ENCODE measurements around the gene ST6GAL1.
"Not testable (repeated sequence)": the region's sequence is repeated elsewhere in the genome, so short reads cannot be mapped to it uniquely, and the experiment has no call there.

ST6GAL1 gene

DNA sequence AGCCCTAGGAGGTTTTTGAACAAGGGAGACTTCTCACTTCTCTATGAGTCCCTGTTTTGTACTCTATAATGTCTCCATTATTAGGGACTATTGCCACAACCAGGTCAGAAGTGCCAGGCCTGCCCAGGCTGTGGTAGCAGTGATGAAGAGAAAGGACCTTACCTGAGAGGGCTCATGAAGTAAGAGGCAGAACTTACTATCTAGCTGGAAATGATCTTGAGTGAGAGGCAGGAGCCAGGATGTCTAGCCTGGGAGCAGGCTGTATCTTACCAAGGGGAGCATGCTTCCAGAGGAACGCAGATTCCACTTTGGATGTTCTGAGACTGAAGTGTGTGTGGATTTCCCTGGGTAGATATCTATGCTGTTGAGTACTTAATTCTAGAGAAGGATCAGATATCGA lies 115.7 kb downstream of the ST6GAL1 start:
- DNase-seq (ENCODE audit: low read depth): no peak

DNA sequence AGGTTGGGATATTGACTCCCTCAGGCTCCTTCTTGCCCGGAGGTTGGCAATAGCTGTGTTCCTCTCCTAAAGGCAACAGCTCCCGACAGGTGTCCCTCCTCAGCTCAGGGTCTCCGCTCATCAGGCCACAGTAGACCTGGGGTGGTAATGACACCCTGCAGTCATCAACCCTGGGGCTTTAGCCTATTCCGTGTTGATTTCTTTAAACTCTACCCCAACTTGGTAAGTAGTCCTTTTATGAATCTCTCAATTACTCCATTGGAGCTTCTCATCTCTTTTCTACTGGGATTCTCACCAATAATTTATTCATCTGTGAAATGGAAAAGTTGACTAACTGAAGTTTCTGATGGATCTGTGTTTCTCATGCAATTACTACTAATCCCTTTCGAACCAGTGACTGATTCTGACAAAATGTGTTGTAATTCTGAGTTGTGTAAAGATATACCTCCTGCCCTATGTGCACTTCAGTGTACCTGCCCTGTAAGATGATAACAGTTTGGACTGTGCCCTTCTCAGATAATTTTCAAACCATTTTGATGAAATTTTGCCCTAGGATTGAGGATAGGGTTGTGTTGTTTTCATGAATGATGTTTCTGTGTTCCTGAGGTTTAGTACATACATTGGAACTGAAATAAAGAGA lies 119.3 kb downstream of the ST6GAL1 start:
- DNase-seq (ENCODE audit: low read depth): no peak

GRCh38 chr3:187051066-187051465 lies 120.7 kb downstream of the ST6GAL1 start:
- DNase-seq (ENCODE audit: low read depth): no peak

DNA sequence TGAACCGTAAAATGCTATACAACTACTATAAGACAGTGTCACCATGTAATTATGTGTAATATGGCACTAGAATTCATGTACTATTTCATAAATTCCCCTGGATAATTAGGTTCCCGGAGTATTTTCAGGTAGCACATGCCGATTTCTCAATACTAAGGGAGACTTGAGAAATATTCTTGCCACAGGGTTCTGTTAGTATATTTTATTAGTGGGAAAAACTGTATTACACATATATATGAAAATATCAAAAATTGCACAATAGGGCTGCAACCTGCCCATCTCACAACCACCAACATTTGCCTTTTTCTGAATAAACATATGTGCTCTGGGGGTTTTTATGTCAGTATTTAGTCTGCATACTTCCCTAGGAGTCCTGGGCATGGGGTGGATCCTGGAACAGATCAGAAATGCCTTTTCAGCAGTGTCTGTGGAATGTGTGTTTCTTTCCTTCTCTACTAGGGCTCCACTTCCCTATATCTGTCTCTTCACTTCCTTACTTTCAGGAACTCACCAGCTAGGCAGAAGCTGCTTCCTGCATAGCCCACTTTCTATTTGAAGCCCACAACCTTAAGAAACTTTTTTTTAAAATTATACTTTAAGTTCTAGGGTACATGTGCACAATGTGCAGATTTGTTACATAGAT lies 121.5 kb downstream of the ST6GAL1 start:
- DNase-seq (ENCODE audit: low read depth): no peak

DNA sequence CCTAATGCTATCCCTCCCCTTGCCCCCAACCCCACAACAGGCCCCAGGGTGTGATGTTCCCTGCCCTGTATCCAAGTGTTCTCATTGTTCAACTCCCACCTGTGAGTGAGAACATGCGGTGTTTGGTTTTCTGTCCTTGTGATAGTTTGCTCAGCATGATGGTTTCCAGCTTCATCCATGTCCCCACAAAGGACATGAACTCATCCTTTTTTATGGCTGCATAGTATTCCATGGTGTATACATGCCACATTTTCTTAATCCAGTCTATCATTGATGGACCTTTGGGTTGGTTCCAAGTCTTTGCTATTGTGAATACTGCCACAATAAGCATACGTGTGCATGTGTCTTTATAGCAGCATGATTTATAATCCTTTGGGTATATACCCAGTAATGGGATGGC lies 122.1 kb downstream of the ST6GAL1 start:
- DNase-seq (ENCODE audit: low read depth): not testable (repeated sequence)

GRCh38 chr3:187054433-187054832 lies 124.1 kb downstream of the ST6GAL1 start:
- DNase-seq (ENCODE audit: low read depth): not testable (repeated sequence)

DNA sequence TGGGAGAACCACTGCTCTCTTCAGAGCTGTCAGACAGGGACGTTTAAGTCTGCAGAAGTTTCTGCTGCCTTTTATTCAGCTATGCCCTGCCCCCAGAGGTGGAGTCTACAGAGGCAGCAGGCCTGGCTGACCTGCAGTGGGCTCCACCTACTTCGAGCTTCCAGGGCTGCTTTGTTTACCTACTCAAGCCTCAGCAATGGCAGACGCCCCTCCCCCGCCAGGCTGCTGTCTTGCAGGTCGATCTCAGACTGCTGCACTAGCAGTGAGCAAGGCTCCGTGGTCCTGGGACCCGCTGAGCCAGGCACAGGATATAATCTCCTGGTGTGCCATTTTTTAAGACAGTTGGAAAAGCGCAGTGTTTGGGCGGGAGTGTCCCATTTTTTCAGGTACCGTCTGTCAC lies 127.5 kb downstream of the ST6GAL1 start:
- not testable (repeated sequence) for DNase-seq (ENCODE audit: low read depth)

GRCh38 chr3:187061748-187062147 lies 131.4 kb downstream of the ST6GAL1 start:
- DNase-seq (ENCODE audit: low read depth): no peak

DNA sequence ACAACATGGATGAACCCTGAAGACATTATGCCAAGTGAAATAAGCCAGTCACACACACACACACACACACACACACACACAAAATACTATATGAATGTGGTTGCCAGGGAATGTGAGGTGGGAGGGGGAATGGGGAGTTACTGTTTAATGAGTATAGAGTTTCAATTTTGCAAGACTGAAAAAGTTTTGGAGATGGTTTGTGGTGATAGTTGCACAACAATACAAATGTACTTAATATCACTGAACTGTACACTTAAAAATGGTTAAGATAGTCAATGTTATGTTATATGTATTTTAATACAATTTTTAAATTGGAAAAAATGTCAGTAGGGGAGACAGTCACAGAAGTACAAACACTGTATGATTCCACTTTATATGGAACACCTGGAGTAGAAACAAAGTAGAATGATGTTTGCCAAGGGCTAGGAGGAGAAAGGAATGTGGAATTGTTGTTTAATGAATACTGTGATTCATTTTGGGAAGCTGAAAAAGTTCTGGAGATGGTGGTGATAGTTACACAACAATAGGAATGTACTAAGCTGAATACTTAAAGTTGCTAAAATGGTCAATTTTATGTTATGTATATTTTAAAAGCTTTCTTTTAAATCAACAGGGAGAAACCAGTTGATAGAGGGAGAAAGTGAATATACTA lies 132.3 kb downstream of the ST6GAL1 start:
- no peak for DNase-seq (ENCODE audit: low read depth)

- DNase-seq (ENCODE audit: low read depth): no peak
These were observed 133.2 kb downstream of the ST6GAL1 start for GRCh38 chr3:187063286-187064121.

DNA sequence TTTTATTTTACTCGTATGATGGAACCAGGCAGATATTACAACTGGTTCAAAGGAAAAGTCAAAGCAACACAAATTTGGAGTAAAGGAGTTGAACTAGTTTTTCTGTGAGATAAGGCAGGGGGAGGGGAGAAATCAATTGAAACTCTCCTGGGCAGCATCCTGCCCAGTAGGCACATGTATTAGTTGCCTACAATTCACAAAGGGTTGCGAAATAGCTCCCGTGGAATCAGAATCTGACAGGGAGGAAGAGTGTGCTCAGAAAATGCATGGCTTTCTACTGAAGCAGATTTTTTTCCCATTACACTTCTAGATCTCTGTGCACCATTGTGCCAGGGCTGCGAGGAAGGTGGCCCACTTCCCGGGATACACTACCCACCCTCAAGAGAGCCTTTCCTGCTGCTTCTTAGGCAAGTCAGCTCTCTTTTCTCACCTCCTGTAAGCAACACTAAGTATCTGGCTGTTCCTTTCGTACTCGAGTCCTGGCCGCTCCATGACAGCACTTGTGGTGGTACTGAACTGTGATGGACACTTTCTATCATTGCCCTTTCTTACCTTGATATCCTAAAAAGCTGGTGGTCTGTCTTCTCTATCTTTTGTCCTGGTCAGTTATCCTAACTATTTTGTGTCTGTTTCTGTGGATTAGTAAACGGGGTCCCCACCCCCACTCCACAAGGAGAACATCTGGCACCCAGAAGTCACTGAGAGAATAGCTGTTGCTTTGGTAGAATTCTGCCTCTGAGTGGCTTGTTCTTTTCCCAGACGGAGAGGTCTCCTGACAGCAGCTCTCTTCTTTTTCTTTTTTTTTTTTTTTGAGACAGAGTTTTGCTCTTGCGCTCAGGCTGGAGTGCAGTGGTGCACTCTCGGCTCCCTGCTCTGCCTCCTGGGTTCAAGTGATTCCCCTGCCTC lies 134.1 kb downstream of the ST6GAL1 start:
- no peak for DNase-seq (ENCODE audit: low read depth)

GRCh38 chr3:187066228-187066995 lies 136.1 kb downstream of the ST6GAL1 start:
- DNase-seq (ENCODE audit: low read depth): no peak

- no peak for DNase-seq (ENCODE audit: low read depth)
These were observed 138.5 kb downstream of the ST6GAL1 start for GRCh38 chr3:187068787-187069186.

DNA sequence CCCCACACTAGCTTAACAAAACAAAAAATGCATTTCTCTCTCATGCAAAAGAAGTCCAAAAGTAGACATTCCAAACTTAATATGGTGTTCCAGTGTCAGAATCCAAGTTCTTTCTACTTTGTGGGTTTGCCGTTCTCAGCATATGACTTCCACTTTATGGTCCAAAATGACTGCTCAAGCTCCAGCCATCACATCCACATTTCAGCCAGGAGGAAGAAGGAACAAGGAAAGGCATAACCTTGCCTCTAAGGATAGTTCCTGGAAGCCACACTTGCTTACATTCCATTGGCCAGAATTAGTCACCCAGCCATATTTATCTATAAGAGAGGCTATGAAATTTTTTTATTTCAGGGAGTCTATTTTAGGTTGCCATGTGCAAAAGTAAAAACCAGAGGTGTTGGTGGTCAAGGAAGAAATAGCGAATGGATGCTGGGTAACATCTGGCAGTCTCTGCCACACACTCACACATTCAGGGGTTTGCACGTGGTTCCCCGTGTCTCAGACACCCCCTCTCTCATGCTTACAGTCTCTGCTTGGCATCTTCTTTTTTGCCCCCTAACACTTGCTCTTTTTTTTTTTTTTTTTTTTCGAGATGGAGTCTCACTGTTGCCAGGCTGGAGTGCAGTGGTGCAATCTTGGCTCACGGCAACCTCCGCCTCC lies 139.7 kb downstream of the ST6GAL1 start:
- no peak for DNase-seq (ENCODE audit: low read depth)

- no peak for DNase-seq (ENCODE audit: low read depth)
These were observed 141.8 kb downstream of the ST6GAL1 start for GRCh38 chr3:187072102-187072501.

DNA sequence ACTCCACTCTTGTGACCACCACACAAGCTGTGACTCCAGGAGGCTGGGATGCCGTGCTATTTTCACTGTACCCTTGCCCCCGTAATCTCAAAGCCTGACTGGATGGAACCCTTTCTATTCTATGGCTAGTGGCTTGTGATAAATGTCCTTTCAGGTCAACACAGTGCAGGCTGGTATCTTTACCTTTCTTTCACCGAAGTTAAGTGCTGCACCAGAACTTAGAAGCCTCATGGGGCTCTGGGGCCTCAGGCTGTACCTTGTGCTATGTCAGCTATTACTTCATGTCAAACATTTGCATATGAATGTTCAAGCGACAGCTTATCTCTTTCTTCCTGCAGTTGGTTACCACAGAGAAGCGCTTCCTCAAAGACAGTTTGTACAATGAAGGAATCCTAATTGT lies 142.2 kb downstream of the ST6GAL1 start:
- no peak for DNase-seq (ENCODE audit: low read depth)

DNA sequence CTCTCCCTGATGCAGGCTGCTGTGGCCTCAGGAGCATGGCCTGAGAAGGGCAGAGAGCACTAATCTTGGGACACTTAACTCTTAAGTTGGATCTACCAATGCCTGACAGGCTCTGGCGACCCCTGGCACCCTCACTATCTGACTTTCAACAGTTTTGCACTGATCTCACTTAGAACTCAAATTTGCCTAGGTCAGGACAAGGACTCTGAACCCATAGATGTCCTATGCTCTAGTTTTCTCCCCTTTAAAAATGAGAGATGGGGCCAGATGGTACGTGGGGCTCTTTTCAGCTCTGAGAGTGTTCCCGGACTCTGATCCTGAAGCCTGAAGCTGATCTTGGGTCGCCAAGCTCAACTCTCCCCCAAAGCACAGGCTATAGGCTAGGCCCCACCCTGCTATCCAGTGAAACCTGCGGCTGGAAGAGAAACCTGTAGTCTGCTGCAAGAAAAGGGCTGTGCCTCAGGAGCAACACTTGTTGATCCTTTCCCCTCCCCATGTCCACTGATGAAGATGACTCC lies 143.3 kb downstream of the ST6GAL1 start:
- no peak for DNase-seq (ENCODE audit: low read depth)

DNA sequence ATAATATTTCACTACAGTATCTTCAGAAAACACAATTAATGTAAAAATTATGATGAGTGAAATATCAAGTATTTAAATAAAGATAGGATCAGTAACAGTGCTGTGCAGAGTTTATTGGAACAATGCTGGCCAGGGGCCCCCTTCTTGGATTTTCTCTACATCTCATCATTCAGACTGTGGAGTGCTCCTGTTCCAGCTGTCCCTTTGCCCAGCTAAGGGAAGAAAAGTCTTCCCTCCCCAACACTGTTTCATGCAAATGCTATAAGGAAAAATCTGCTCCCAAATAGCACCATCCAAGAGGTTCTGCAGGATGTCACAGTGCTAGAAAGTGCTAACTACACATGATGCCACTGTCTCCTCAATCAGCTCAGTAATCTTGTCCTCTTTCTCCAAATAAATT lies 144.5 kb downstream of the ST6GAL1 start:
- DNase-seq (ENCODE audit: low read depth): no peak

GRCh38 chr3:187076297-187076696 lies 146.0 kb downstream of the ST6GAL1 start:
- DNase-seq (ENCODE audit: low read depth): no peak

GRCh38 chr3:187077085-187077484 lies 146.8 kb downstream of the ST6GAL1 start:
- no peak for DNase-seq (ENCODE audit: low read depth)

Data from stimulated activated CD8-positive, alpha-beta memory T cell treated with anti-CD3 and anti-CD28 coated beads, Interleukin-7, amount 100 ng/mL, for 24 hours (primary cell).